Measurements from ENCODE around the gene OR5AU1.

Gene OR5AU1

GRCh38 chr14:21106498-21107282, 49.2 kb downstream of the OR5AU1 start:
- DNase-seq, result peak; percentile 82 to 84

- DNase-seq, result no peak
These were observed 49.7 kb downstream of the OR5AU1 start for GRCh38 chr14:21106176-21106497.

GRCh38 chr14:21105095-21105494, 50.8 kb downstream of the OR5AU1 start:
- DNase-seq, result no peak
